Testis (tissue), 3 donors: ENCODE data around the gene TNFRSF21. TPM values are rescaled to one million over a fixed set of nuclear protein-coding genes. Genes with fewer than 3 reads are reported as not detected.

Experiments
- DNase-seq: peaks from one replicate; pipeline ENCODE4 v3.0.0-alpha.2; 2019
- H3K27ac ChIP-seq, 2 donors: fragments of 200-600 bp; sonication (generic); one replicate each; pipeline ENCODE4 v1.5.1; 2019
- H3K27me3 ChIP-seq: fragments of 200-600 bp; sonication (generic); one replicate; pipeline ENCODE4 v1.5.1; 2019
- H3K36me3 ChIP-seq: fragments of 200-600 bp; sonication (generic); one replicate; pipeline ENCODE4 v1.5.1; 2017; ENCODE audit warnings: low read depth; ENCODE audit errors: missing control alignments
- H3K4me1 ChIP-seq: fragments of 200-600 bp; sonication (generic); one replicate; pipeline ENCODE4 v1.5.1; 2019
- H3K4me3 ChIP-seq, 2 donors: fragments of 200-600 bp; sonication (generic); one replicate each; pipeline ENCODE4 v1.5.1; 2017 to 2019
- H3K9me3 ChIP-seq: fragments of 200-600 bp; sonication (generic); one replicate; pipeline ENCODE4 v1.5.1; 2017
- POLR2A ChIP-seq: fragments of 450-650 bp; IDR thresholded peaks from one replicate; pipeline ENCODE4 v1.6.1; 2017; ENCODE audit warnings: antibody characterized with exemption, mild to moderate bottlenecking, moderate library complexity
- WGBS, 2 donors: methylation state at CpG; one replicate each; pipeline ENCODE4 v1.1.5; 2018; 5-methylcytosine and 5-hydroxymethylcytosine counted together
- intact Hi-C: fragments of 100-400 bp; cut with DNase I; formaldehyde crosslinking; loops from one replicate; pipeline ENCODE4 v1.15.1; 2023; ENCODE audit warnings: low total_unique reads
- polyA plus RNA-seq: library from polyadenylated mRNA; stranded (reverse); fragments of 350-450 nt; fragmentation: Illumina TruSeq; extraction: RNeasy Lipid Tissue Mini Kit (QIAGEN cat#74804); gene quantifications from one replicate; pipeline ENCODE4 v1.2.3, GENCODE V29; 2014; ENCODE audit warnings: low read depth, low replicate concordance; ENCODE audit not compliant: insufficient read depth
- total RNA-seq, 2 donors: library from RNA; depleted of rRNA; stranded (reverse); fragments of >200 nt; gene quantifications; one replicate each; pipeline ENCODE4 v1.2.3, GENCODE V29; 2016
- TF ChIP-seq, protein P1 (sequence below), 3 experiments: fragments of 450-650 bp in 2 of 3; fragments of 200-600 bp in 1 of 3; sonication (generic) in 1 of 3; IDR thresholded peaks; one replicate each; pipeline ENCODE4 v1.5.1; 2016 to 2019; ENCODE audit warnings: antibody characterized with exemption in 3 of 3, mild to moderate bottlenecking in 2 of 3, moderate library complexity in 1 of 3

TNFRSF21 gene
- total and polyA plus RNA-seq, 3 donors from 2014 or later, result 11.0 to 19.3 (median 17.1) TPM

DNA sequence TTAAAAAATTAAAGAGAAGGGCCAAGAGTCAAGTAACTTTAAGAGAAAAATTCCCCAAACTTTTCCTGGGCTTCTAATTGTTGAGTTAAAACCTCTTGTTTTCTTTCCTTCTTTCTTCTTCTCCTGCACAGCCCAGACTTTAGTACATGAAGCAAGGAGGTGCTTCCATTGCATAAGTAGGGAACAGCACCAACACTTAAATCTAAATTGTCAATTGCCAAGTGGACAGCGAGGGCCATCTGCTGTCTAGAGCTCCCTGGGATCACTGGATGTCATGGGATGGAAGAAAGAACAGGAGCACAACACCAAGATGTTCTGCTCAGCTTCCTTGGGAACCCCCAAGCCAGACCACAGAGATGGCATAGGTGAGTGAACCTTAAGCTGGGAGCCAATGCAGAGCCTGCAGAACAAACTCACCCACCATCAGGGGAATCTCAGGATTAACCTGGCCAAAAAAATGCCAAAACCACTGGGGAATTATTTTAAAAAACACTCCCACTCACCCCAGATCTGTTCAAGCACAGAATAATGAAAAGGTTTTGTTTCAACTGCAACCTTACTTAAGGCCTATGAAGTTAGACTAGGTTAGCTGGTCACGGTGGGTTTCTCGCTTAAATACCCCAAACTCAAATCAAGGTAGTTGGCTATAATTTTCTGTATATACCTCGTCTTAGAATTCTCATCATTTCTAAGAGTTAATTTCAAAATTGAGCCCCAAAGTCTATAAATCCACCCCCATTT, 67.8 kb downstream of the TNFRSF21 start:
- H3K4me3 ChIP-seq, result no peak overlapping the region
- peaks cover under 1% of the 10 kb centered on the region for H3K4me1 ChIP-seq
- TF ChIP-seq POLR2A, result no peak
- TF ChIP-seq, protein P1, sequence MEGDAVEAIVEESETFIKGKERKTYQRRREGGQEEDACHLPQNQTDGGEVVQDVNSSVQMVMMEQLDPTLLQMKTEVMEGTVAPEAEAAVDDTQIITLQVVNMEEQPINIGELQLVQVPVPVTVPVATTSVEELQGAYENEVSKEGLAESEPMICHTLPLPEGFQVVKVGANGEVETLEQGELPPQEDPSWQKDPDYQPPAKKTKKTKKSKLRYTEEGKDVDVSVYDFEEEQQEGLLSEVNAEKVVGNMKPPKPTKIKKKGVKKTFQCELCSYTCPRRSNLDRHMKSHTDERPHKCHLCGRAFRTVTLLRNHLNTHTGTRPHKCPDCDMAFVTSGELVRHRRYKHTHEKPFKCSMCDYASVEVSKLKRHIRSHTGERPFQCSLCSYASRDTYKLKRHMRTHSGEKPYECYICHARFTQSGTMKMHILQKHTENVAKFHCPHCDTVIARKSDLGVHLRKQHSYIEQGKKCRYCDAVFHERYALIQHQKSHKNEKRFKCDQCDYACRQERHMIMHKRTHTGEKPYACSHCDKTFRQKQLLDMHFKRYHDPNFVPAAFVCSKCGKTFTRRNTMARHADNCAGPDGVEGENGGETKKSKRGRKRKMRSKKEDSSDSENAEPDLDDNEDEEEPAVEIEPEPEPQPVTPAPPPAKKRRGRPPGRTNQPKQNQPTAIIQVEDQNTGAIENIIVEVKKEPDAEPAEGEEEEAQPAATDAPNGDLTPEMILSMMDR (IDR thresholded peaks at IDR 0.05), result no peak
- DNase-seq, result no peak
- H3K27ac ChIP-seq, result no peak overlapping the region
- intact Hi-C loops, result no loop called here
- H3K27me3 ChIP-seq, result no peaks in the 10 kb centered on the region
- 85 to 86% methylated on average over 4 of the region's 4 CpGs for WGBS, 2 donors
- no peaks in the 10 kb centered on the region for H3K36me3 ChIP-seq
- no peaks in the 10 kb centered on the region for H3K9me3 ChIP-seq

DNA sequence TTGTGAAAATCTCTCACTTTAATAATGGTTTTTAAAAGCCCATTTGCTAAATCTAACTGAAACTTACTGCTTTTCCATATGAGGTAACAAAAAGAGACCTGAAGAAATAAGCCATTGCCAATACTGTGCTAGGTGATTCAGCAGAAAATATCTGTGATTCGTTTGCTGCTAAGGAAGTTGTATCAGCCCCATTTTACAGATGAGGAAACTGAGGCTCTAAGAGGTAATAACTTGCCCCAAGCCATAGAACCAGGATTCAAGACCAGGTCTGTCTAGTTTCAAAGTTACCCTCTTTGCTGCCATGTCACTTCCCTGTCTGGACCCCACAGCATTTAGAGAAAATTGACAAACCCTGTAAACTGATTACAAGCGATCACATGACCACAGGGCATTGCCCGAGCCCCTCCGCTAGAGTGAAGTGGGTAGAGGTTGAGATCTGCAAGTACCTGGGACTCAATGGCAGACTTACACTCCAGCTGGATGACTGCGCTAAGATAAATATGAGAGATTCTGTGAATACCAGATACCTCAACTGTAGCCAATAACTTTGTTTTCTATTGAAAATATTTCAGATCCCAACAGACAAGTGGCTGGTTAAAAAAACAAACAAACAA, 69.3 kb downstream of the TNFRSF21 start:
- DNase-seq, result no peak
- no peak for TF ChIP-seq POLR2A
- TF ChIP-seq, protein P1 (IDR thresholded peaks at IDR 0.05), result no peak
- Histone ChIP-seq H3K27ac (no peak overlapping the region), H3K27me3 (no peaks in the 10 kb centered on the region), H3K36me3 (no peaks in the 10 kb centered on the region), H3K9me3 (no peaks in the 10 kb centered on the region), H3K4me1 (no peaks in the 10 kb centered on the region), H3K4me3 (no peak overlapping the region)
- intact Hi-C loops, result no loop called here
- 91 to 94% methylated on average over 5 of the region's 5 CpGs for WGBS, 2 donors

DNA sequence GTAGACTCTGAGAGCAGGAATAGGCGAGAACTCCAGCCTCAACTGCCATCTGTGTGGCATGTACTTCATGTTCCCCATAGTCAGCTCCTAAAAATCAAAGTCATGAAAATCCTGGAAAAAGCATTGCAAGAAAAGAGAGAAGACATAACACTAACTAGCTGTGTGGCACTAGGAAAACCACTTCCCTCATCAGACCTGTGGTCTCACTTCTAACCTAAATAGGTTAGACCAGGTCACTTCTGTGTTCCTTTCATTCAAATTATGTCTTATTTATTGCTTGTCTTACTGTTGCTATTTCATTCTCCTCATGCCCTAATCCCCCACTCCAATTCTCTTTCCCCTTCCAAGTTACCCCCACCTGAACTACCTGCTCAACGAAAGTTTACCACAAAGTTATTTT, 70.2 kb downstream of the TNFRSF21 start:
- Histone ChIP-seq H3K36me3 (no peaks in the 10 kb centered on the region), H3K4me3 (no peak overlapping the region), H3K27ac (no peak overlapping the region), H3K4me1 (no peaks in the 10 kb centered on the region), H3K27me3 (no peaks in the 10 kb centered on the region), H3K9me3 (no peaks in the 10 kb centered on the region)
- no peak for TF ChIP-seq POLR2A
- TF ChIP-seq, protein P1 (IDR thresholded peaks at IDR 0.05), result no peak
- no peak for DNase-seq
- 88 to 94% methylated on average over 2 of the region's 2 CpGs for WGBS, 2 donors
- intact Hi-C loops, result no loop called here

DNA sequence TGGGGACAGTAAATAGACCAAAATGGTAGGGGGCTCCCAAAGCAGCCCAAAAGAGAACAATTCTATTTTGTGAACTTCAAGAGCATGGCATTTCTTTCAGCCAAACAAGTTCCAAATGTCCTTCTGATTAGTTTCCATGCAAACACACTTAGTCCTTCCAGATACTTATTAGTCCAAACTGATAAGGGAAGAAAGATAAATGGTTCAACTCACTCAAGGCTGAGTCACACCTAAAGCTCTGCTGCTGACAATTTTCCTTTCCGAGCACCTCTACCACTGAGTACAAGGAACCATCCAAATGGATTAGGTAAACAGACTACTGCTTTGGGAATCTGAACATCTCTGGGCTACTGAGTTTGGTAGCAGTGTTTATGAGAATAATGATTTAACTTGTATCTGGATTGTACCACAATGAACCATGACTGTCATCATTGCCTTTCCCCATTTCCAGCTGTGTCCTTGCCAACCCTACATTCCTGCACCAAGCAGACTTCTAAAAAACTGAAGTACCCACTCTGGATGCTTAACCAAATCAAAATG, 71.2 kb downstream of the TNFRSF21 start:
- TF ChIP-seq, protein P1 (IDR thresholded peaks at IDR 0.05), result no peak
- TF ChIP-seq POLR2A, result no peak
- 88 to 96% methylated on average over 1 of the region's 1 CpG for WGBS, 2 donors
- Histone ChIP-seq H3K4me1 (no peaks in the 10 kb centered on the region), H3K4me3 (no peak overlapping the region), H3K27ac (no peak overlapping the region), H3K9me3 (no peaks in the 10 kb centered on the region), H3K36me3 (no peaks in the 10 kb centered on the region), H3K27me3 (no peaks in the 10 kb centered on the region)
- intact Hi-C loops, result no loop called here
- DNase-seq, result no peak
